ENCODE data around the gene FAM184B. TPM values are rescaled to one million over a fixed set of nuclear protein-coding genes. Genes with fewer than 3 reads are reported as not detected.
"Not testable (repeated sequence)": the region's sequence is repeated elsewhere in the genome, so short reads cannot be mapped to it uniquely, and the experiment has no call there.

Gene FAM184B
- total RNA-seq, 1 experiment from 2014 or later = 0.09 TPM

DNA sequence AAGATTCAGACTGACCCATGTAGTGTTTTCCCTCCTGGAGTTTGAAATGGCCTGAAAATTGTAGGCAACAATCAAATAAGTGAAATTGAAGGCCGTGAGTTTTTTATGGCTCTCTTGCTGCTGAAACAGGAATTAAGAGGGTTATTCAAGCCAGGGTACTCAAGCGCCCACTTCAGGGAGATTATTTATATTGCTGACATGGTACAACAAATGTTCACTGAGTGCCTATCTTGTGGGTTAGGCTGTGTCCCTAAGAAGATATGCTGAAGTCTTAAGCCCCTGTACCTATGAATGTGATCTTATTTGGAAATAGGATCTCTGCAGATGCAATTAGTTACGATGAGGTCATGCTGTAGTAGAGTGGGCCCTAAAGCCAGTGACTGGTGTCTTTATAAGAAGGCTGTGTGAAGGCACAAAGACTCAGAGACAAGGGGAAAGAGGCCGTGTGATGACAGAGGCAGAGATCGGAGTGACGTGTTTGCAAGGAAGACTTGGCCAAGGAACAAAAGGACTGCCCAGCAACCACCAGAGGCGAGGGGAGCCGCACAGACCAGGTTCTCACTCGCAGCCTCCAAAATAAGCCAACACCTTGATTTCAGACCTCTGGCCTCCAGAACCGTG is 94.1 kb downstream of the FAM184B start:
- H4K5ac ChIP-seq (ENCODE audit: insufficient read length, low read depth, low read length) = no peak overlapping the region
- no peak overlapping the region for H3K18ac ChIP-seq (ENCODE audit: insufficient read length, low read depth, low read length)
- no peaks in the 10 kb centered on the region; the same call in 1 of the 2 replicates for H3K4me1 ChIP-seq (ENCODE audit: insufficient read depth, low read length)
- H3K27me3 ChIP-seq (ENCODE audit: insufficient read depth, low read length) = no peaks in the 10 kb centered on the region
- H3K9me3 ChIP-seq (ENCODE audit: control insufficient read depth, low read depth, low read length) = no peaks in the 10 kb centered on the region
- Mint-ChIP-seq H3K27ac (no peak overlapping the region), H3K4me3 (no peak overlapping the region), H3K36me3 (ENCODE audit: insufficient read depth in 1 of 3, low read depth in 3 of 3) (no peaks in the 10 kb centered on the region), H3K4me1 (peaks cover 4 to 6% of the 10 kb centered on the region in 2 experiments; a peak in 2 of 4 replicates), H3K27me3 (ENCODE audit: low read depth) (no peaks in the 10 kb centered on the region; the same call in none of the 2 replicates), H3K9me3 (no peaks in the 10 kb centered on the region)
- no peak overlapping the region for H3K56ac ChIP-seq (ENCODE audit: insufficient read length, low read depth, low read length)
- H3K4ac ChIP-seq (ENCODE audit: low read depth, low read length) = no peak overlapping the region
- H4K8ac ChIP-seq (replicated peaks; ENCODE audit: insufficient read length, low read depth, low read length) = no peak overlapping the region
- no peak overlapping the region for H2AFZ ChIP-seq (ENCODE audit: low read length)
- H3K23me2 ChIP-seq (ENCODE audit: insufficient read length, low read depth, low read length, poor library complexity, severe bottlenecking) = no peaks in the 10 kb centered on the region
- H3K79me1 ChIP-seq (ENCODE audit: insufficient read depth, low read depth, low read length, poor library complexity, severe bottlenecking) = no peaks in the 10 kb centered on the region
- no peak overlapping the region for H2BK5ac ChIP-seq (ENCODE audit: insufficient read length, low read length)
- no peak overlapping the region for H2BK12ac ChIP-seq (ENCODE audit: insufficient read length, low read depth, low read length)
- no peak overlapping the region for H3K9ac ChIP-seq (ENCODE audit: extremely low read depth, insufficient read length, low read length)
- H4K20me1 ChIP-seq (ENCODE audit: control insufficient read depth, insufficient read depth, insufficient read length) = no peaks in the 10 kb centered on the region
- no peak overlapping the region for H2BK15ac ChIP-seq (ENCODE audit: low read depth, low read length)
- no peak overlapping the region for H2BK20ac ChIP-seq (ENCODE audit: low read depth, low read length, poor library complexity, severe bottlenecking)
- no peak overlapping the region for H3K27ac ChIP-seq (ENCODE audit: insufficient read length, low read depth, low read length)
- DNase-seq = no peak
- H3K4me2 ChIP-seq (ENCODE audit: insufficient read depth, insufficient read length, low read length) = no peak overlapping the region
- H3K14ac ChIP-seq (ENCODE audit: insufficient read depth, low read length) = no peak overlapping the region
- H3T11ph ChIP-seq (ENCODE audit: low read length) = no peak overlapping the region
- H2AK5ac ChIP-seq (ENCODE audit: insufficient read length, low read length) = no peak overlapping the region
- H4K91ac ChIP-seq (ENCODE audit: insufficient read length, low read depth, low read length) = no peak overlapping the region
- no peak overlapping the region for H2BK120ac ChIP-seq (ENCODE audit: low read depth, low read length, poor library complexity, severe bottlenecking)
- no peaks in the 10 kb centered on the region for H3K79me2 ChIP-seq (ENCODE audit: insufficient read depth, low read length)
- no CpG with 5 or more reads among the region's 10 CpGs for WGBS (ENCODE audit: extremely low coverage, insufficient read length, low lambda C conversion rate)
- H3K23ac ChIP-seq (ENCODE audit: insufficient read length, low read depth, low read length) = no peak overlapping the region
- no peak for TF ChIP-seq CTCF (conservative IDR thresholded peaks at IDR 0.05)

DNA sequence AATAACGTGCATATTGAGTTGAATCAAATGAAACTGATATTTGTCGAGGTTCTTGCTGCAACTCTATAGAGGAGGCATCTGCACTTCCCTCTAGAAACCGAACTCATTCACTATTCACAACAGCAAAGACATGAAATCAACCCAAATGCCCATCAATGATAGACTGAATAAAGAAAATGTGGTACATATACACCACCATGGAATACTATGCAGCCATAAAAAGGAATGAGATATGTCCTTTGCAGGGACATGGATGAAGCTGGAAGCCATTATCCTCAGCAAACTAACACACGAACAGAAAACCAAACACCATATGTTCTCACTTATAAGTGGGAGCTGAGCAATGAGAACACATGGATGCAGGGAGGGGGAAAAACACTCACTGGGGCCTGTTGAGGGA is 96.8 kb downstream of the FAM184B start:
- not testable (repeated sequence) for H3K4me2 ChIP-seq (ENCODE audit: insufficient read depth, insufficient read length, low read length); H3K27ac ChIP-seq (ENCODE audit: insufficient read length, low read depth, low read length); H2BK12ac ChIP-seq (ENCODE audit: insufficient read length, low read depth, low read length); DNase-seq; H3K14ac ChIP-seq (ENCODE audit: insufficient read depth, low read length); H4K91ac ChIP-seq (ENCODE audit: insufficient read length, low read depth, low read length); H3K9ac ChIP-seq (ENCODE audit: extremely low read depth, insufficient read length, low read length); H3K56ac ChIP-seq (ENCODE audit: insufficient read length, low read depth, low read length); H3K27me3 Mint-ChIP-seq (ENCODE audit: low read depth); H2BK20ac ChIP-seq (ENCODE audit: low read depth, low read length, poor library complexity, severe bottlenecking); H2AK5ac ChIP-seq (ENCODE audit: insufficient read length, low read length); H4K8ac ChIP-seq (replicated peaks; ENCODE audit: insufficient read length, low read depth, low read length); H3K9me3 Mint-ChIP-seq; H3K36me3 Mint-ChIP-seq (ENCODE audit: insufficient read depth in 1 of 3, low read depth in 3 of 3); H3K79me2 ChIP-seq (ENCODE audit: insufficient read depth, low read length); H3K4ac ChIP-seq (ENCODE audit: low read depth, low read length); H3K18ac ChIP-seq (ENCODE audit: insufficient read length, low read depth, low read length); H3K27me3 ChIP-seq (ENCODE audit: insufficient read depth, low read length); H3K23me2 ChIP-seq (ENCODE audit: insufficient read length, low read depth, low read length, poor library complexity, severe bottlenecking); H3K4me3 Mint-ChIP-seq; H3K79me1 ChIP-seq (ENCODE audit: insufficient read depth, low read depth, low read length, poor library complexity, severe bottlenecking); H3K4me1 Mint-ChIP-seq; H4K20me1 ChIP-seq (ENCODE audit: control insufficient read depth, insufficient read depth, insufficient read length); H3K23ac ChIP-seq (ENCODE audit: insufficient read length, low read depth, low read length); H3T11ph ChIP-seq (ENCODE audit: low read length); H2BK5ac ChIP-seq (ENCODE audit: insufficient read length, low read length); H2AFZ ChIP-seq (ENCODE audit: low read length); H3K9me3 ChIP-seq (ENCODE audit: control insufficient read depth, low read depth, low read length); H3K4me1 ChIP-seq (ENCODE audit: insufficient read depth, low read length); H3K27ac Mint-ChIP-seq; H4K5ac ChIP-seq (ENCODE audit: insufficient read length, low read depth, low read length); H2BK120ac ChIP-seq (ENCODE audit: low read depth, low read length, poor library complexity, severe bottlenecking); H2BK15ac ChIP-seq (ENCODE audit: low read depth, low read length)
- WGBS (ENCODE audit: extremely low coverage, insufficient read length, low lambda C conversion rate) = no CpG with 5 or more reads among the region's 4 CpGs
